Anterior cingulate cortex (tissue), 58 donors: ENCODE measurements around the gene FGF8.
"Not testable (repeated sequence)": the region's sequence is repeated elsewhere in the genome, so short reads cannot be mapped to it uniquely, and the experiment has no call there.

Experiments
- DNase-seq, 58 donors: peaks; one replicate each; lab custom pipeline; 2025; lab: John Stamatoyannopoulos, UW

FGF8 gene

GRCh38 chr10:101775273-101776160, at the start of gene FGF8:
Gene FGF8 (minus strand): TSS chr10:101776114. CDS start chr10:101775900, 214 bp downstream.
- no peak for DNase-seq

GRCh38 chr10:101824736-101825135, 48.8 kb upstream of the FGF8 start:
- DNase-seq = no peak

GRCh38 chr10:101818872-101819633, 43.1 kb upstream of the FGF8 start:
- DNase-seq = peak in 12 of 58 donors; percentile 50 to 69 (median 62)

GRCh38 chr10:101818119-101818871, 42.4 kb upstream of the FGF8 start, which contains the start of gene OGA:
Gene OGA (minus strand): TSS chr10:101818444. CDS start chr10:101818022, 422 bp downstream.
- DNase-seq = peak; percentile 86 to 100 (median 97)

GRCh38 chr10:101817337-101818118, 41.6 kb upstream of the FGF8 start:
- peak in 47 of 58 donors; percentile 6 to 74 (median 53) for DNase-seq

- DNase-seq = no peak
These were observed 41.0 kb upstream of the FGF8 start for GRCh38 chr10:101816913-101817336.

GRCh38 chr10:101816376-101816775, 40.5 kb upstream of the FGF8 start:
- DNase-seq = no peak

- DNase-seq = no peak
These were observed 38.7 kb upstream of the FGF8 start for GRCh38 chr10:101814466-101815071.

GRCh38 chr10:101812606-101813005, 36.7 kb upstream of the FGF8 start:
- no peak for DNase-seq

- peak in 3 of 58 donors; percentile 13 to 46 (median 14) for DNase-seq
These were observed 31.2 kb upstream of the FGF8 start for GRCh38 chr10:101807158-101807557.

- no peak for DNase-seq
These were observed 27.6 kb upstream of the FGF8 start for GRCh38 chr10:101803511-101803910.

GRCh38 chr10:101797403-101798059, 21.6 kb upstream of the FGF8 start:
- DNase-seq = no peak

GRCh38 chr10:101793526-101793925, 17.6 kb upstream of the FGF8 start:
- DNase-seq = no peak

- DNase-seq = no peak
These were observed 13.8 kb upstream of the FGF8 start for GRCh38 chr10:101789686-101790085.

GRCh38 chr10:101789231-101789630, 13.3 kb upstream of the FGF8 start:
- not testable (repeated sequence) for DNase-seq

GRCh38 chr10:101785801-101786200, 9.9 kb upstream of the FGF8 start:
- no peak for DNase-seq

- DNase-seq = no peak
These were observed 8.6 kb upstream of the FGF8 start for GRCh38 chr10:101784558-101784957.

- no peak for DNase-seq
These were observed 7.8 kb upstream of the FGF8 start for GRCh38 chr10:101783736-101784118.
